Measurements from ENCODE around the gene PLSCR3.

The PLSCR3 gene

GRCh38 chr17:7394452-7395191 lies at the start of gene PLSCR3:
PLSCR3 (minus strand) TSS chr17:7394525; CDS start chr17:7394110, 415 bp downstream.
- peak; percentile 75 to 81 (median 77) for DNase-seq

DNA sequence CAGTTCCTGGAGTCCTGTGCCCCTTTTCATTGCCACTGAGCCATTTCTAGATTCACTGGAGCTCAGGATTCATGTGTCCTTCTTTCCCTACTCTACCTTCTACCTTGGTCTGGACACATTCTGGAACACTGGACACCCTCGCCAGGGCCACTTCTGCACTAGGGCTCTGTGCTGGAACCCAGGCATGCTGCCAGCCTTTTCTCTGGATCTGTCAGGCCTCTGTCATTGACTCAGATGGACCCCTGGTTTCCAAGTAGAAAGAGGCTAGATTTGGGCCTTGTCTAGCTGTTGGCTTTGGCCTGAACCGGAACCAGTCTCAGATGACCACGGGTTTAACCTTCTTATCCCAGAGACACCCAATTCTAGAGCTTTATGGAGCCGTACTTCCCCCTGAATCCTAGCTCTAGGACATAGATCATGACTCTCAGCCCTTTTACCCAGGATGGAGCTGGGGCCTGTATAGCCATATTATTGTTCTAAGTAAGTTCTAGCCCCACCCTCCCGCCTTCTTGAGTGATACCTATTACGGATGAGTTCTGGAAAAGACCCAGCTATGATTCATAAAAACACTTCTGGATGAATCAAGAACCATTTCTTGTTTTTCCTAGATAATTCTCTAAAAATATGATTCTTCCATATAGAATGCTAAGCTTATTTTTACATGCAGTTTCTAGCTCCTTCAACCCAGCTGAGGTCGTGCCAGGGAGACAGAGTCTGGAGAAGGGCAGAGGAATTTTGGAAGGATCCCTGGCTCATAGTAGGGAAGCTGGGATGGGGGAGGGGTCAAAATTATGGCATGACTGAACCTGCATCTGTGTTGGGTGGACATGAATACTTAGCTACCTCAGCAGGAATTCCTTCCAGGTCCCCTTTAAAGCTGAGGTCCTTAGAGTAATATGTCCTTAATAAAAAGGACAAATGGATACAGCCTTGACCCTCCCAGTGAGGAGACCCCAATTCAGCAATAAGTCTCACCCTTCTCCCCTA lies 49.5 kb upstream of the PLSCR3 start:
- no peak for DNase-seq

- no peak for DNase-seq
Observed at GRCh38 chr17:7442142-7442541, 47.8 kb upstream of the PLSCR3 start.

GRCh38 chr17:7441266-7441665 lies 46.9 kb upstream of the PLSCR3 start:
- DNase-seq = no peak

- peak in 2 of 3 experiments; percentile 61 to 76 for DNase-seq
Observed at GRCh38 chr17:7440834-7441195, 46.5 kb upstream of the PLSCR3 start.

DNA sequence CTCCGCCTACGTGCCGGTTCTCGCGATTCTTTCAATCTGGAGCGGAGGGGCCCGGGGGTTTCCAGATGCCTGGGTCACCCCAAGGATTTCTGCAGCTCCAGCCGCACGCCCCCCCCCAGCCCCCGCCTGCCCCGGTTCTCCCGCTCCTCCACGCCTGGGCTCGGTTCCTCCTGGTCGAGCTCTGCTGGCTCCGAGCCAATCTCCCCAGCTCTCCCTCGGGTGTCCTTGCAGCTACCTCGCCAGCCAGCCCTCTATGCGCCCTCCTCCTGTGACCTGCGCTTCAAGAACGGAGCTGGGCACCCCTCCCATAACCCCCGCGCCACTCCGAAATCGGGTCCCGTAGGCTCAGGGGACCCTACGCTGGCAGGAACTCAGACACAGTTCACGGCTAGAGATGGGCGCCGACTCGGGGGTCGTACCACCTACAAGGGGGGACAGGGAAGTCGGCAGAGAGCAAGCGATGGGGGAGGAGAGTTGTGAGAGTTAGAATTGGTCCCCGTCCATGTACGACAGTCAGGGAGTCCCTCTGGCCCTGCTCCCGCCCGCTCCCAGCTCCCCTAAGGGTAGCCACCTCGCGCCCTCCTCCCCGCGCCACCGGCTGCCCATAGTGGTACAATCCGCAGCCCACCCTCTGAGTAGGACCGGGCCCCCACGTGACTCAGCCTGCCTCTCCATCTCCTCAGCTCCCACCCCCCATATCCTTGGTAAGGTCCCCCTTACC lies 45.9 kb upstream of the PLSCR3 start:
- DNase-seq = peak in 2 of 3 experiments; percentile 63 to 79

DNA sequence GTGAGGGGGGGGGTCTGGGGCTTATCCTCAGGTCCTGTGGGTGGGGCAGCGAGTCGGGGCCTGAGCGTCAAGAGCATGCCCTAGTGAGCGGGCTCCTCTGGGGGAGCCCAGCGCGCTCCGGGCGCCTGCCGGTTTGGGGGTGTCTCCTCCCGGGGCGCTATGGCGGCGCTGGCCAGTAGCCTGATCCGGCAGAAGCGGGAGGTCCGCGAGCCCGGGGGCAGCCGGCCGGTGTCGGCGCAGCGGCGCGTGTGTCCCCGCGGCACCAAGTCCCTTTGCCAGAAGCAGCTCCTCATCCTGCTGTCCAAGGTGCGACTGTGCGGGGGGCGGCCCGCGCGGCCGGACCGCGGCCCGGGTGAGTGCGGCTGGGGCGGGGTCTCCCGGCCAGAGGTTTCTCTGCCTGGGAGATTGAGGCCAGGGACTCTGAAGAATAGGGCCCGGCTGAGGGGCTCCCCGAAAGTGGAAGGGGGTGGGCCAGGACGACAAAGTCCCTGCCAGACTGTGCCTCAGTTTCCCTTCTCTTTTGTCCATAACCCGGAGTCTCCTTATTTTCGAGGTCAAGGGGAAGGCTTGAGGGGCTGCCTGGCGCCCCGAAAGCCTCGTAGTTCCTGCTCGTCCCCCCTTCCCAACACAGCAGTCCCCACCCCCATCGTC lies 45.3 kb upstream of the PLSCR3 start, which contains the start of gene FGF11:
Gene FGF11 (plus strand): TSS at position 51 of the 651 bp plus-strand sequence. CDS start 109 bp downstream, at position 160.
- DNase-seq = peak in 2 of 3 experiments; percentile 11 to 31

DNA sequence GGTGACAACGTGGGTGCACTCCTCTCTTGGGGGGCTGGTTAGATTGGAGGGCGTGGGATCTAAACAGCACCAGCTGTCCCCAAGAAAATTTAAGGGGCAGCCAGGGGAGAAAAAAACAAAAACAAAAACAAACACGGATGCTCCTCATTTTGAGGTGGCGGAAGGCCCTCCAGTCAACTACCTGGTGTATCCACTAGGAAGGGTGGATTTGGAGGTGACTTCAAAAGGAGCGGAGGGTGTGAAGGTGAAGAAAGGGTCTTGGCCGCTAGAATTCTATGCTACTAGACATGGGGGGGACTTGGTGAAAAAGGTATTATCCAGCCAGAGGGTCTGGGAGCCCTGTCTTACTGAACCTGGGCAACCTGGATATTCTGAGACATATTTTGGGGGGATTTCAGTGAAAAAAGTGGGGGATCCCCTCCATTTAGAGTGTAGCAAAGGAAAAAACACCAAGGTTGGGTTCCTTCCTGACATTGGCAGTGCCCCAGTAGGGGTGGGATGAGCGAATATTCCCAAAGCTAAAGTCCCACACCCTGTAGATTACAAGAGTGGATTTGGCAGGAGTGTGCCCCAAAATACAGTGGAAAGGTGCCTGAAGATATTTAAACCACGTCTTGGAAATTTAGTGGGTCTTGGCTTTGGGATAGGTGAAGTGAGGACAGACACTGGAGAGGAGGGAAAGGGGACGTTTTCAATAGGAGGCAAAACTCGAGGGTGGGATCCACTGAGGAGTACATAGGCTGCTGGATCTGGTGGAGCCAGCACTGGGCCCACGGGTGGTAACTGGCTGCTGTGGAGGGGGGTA lies 44.5 kb upstream of the PLSCR3 start:
- no peak for DNase-seq

DNA sequence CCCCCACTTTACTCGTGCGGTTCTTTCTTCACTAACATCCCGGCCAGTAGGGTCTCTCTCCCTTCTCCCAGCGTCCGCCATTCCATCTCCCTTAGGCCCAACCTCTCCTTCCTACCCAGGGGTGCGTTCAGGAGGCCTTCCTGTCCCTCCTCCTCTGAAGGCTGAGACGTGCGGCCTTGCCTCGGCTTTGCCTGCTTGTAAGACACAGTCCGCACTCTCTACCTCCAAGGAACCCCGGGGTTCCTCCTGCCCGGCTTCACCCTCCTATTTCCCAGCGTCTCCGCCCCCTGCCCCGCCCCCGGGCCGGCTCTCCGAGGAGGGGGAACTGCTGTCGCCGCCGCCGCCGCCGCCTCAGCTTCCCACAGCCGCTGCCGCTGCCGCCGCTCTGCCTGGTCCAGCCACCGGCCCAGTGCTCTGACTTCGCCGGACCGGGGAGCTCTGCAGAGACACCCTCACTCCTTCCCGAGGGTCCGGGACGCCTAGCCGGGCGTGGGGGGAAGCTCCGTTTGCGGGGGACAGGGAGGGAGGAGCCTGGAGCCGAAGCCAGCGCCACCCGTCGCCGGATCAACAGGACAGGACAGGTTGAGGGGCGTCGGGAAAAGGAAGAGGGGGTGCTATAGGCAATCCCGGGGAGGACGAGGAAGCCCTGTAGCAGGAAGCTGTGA lies 43.8 kb upstream of the PLSCR3 start:
- no peak for DNase-seq

GRCh38 chr17:7437369-7437863 lies 43.1 kb upstream of the PLSCR3 start:
- DNase-seq = no peak

DNA sequence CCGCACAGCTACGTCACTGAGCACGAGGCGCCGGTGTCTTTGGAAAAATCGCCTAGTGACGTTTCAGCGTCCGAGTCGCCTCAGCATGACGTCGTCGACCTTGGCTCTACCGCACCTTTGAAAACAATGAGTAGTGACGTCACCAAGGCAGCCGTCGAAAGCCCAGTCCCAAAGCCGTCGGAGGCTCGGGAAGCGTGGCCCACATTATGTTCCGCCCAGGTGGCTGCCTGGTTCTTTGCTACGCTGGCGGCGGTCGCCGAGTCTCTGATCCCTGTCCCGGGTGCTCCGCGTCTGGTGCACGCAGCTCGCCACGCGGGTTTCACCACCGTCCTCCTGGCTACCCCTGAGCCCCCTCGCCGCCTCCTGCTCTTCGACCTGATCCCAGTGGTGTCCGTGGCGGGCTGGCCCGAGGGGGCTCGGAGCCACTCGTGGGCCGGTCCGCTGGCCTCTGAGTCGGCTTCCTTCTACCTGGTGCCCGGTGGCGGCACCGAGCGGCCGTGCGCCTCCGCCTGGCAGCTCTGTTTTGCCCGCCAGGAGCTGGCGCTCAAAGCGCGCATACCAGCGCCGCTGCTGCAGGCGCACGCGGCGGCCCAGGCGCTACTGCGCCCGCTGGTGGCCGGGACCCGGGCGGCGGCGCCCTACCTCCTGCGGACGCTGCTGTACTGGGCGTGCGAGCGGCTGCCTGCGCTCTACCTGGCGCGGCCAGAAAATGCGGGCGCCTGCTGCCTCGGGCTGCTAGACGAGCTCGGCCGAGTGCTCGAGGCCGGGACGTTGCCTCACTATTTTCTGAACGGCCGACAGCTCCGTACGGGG lies 42.4 kb upstream of the PLSCR3 start:
- DNase-seq = peak; percentile 52 to 79 (median 77)

DNA sequence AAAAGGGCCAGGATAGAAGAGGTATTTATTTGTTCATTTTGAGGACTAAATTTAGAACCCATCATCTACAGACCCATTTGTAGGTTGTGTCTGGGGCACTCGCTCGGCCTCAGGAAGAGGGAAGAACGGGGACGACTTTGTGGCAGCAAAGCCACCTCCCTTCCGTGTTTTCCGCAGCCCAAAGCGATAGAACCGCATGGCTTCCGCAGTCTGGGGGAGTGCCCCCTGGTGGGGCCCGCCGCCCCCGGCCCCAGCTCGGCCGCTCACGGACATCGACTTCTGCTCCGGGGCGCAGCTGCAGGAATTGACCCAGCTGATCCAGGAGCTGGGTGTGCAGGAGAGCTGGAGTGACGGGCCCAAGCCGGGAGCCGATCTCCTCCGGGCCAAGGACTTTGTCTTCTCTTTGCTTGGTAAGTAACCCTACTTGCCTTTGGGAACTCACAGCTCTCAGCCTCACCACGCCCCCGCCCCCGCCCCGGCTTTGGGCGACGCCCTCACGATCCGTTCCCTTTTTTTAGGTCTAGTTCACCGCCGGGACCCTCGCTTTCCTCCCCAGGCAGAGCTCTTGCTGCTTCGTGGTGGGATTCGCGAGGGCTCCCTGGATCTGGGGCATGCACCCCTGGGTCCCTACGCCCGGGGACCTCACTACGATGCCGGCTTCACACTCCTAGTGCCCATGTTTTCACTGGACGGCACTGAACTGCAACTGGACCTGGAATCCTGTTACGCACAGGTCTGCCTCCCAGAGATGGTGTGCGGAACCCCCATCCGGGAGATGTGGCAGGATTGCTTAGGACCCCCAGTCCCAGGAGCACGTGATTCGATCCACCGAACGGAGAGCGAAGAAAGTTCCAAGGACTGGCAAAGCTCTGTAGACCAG lies 41.6 kb upstream of the PLSCR3 start:
- peak in 1 of 3 experiments; percentile 56 for DNase-seq

DNA sequence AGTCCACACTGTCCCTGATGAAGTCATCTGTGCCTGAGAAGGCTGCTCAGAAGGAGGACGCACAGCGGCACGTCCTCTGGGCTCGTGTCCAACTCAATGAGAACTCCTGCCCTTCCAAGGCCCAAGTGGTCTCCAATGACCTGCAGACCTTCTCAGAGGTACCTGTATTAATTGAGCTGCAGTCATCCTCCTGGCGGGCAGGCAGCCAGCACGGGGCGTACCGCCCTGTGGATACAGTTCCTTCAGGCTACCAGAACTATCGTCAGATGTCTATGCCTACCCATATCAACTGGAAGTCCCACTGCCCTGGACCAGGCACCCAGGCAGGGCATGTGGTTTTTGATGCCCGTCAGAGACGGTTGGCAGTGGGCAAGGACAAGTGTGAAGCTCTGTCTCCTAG lies 38.0 kb upstream of the PLSCR3 start:
- DNase-seq = no peak

DNA sequence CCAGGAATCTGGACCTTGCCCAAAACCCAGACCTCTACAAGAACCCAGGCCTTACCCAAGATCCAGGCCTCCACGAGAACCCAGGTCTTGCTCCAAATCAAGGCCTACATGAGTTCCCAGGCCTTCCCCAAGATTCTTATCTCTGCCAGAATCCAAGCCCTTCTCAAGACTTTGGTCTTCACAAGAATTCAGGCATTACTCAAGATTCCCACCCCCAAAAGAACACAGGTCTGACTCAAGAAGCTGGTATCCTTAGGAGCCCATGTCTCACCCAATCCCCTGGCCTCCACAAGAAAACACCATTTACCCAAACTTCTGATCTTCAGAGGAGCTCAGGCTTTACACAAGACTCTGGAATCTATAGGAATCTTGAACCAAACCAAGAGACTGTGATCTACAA lies 36.9 kb upstream of the PLSCR3 start:
- DNase-seq = no peak

GRCh38 chr17:7429722-7430121 lies 35.4 kb upstream of the PLSCR3 start:
- no peak for DNase-seq

DNA sequence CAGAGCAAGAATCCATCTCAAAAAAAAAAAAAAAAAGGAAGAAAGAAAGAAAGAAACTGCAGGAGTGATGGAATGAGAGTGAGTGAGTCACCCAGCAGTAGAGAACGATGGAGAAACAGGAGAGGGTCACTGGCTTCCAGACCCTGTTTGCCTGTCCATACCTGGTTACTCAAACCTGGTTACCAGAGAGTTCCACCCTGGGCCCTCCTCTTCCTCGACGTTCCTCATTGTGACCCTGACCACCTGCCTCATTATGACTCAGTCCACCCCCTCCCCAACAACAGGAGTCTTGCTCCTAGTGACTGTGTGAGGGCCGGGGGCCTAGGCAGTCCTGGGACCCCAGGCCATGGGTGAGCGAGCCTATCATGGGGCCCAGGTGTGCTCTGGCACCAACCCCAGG lies 34.2 kb upstream of the PLSCR3 start, which contains the start of gene SPEM3:
Gene SPEM3 (plus strand): TSS at position 301 of the 400 bp plus-strand sequence. CDS start 46 bp downstream, at position 347.
- no peak for DNase-seq

DNA sequence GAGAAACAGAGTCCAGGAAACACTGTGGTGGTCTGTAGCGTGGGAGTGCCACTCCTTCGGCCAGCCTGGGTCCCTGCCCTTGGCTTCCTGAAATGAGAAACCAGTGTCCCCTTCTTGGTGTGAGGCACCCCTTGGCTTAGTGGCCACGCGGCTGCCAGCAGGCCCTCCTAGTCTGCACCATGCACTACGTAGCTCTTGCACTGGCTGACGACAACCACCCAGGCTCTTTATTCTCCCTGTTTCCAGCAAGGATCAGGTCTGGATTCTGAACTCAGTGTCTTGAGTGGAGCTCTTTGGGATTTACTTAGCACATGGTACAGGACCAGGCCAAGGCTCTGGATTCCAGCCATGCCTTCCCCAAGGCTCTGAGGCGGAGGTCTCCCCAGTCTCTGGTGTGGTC lies 33.2 kb upstream of the PLSCR3 start:
- no peak for DNase-seq

- no peak for DNase-seq
Observed at GRCh38 chr17:7426896-7427489, 32.7 kb upstream of the PLSCR3 start.
